Lower lobe of right lung (tissue), 2 donors: Measurements from ENCODE around the gene DGKI. TPM values are rescaled to one million over a fixed set of nuclear protein-coding genes. Genes with fewer than 3 reads are reported as not detected.

Experiments used
- ATAC-seq, 2 donors: fragments of 200-7000 bp; cut with Tn5 transposase; one replicate each; pipeline ENCODE4 v1.9.1; 2020 to 2022; ENCODE audit warnings: mild to moderate bottlenecking in 2 of 2, moderate library complexity in 2 of 2
- DNase-seq: peaks from one replicate; pipeline ENCODE4 v3.0.0-alpha.2; 2020
- H3K27ac ChIP-seq: fragments of 200-600 bp; one replicate; pipeline ENCODE4 v1.8.0; 2022
- H3K27me3 ChIP-seq: fragments of 200-600 bp; one replicate; pipeline ENCODE4 v1.8.0; 2022; ENCODE audit warnings: low read depth
- H3K36me3 ChIP-seq: fragments of 200-600 bp; one replicate; pipeline ENCODE4 v1.8.0; 2022; ENCODE audit warnings: mild to moderate bottlenecking
- H3K4me1 ChIP-seq: fragments of 200-600 bp; one replicate; pipeline ENCODE4 v1.8.0; 2022
- H3K4me3 ChIP-seq: fragments of 200-600 bp; one replicate; pipeline ENCODE4 v1.8.0; 2022; ENCODE audit warnings: mild to moderate bottlenecking
- H3K9me3 ChIP-seq: fragments of 200-600 bp; one replicate; pipeline ENCODE4 v1.8.0; 2022
- CTCF ChIP-seq: fragments of 200-600 bp; IDR thresholded peaks from one replicate; pipeline ENCODE4 v1.8.0; 2022; ENCODE audit warnings: antibody characterized with exemption, mild to moderate bottlenecking
- intact Hi-C: fragments of 100-400 bp; cut with DNase I; formaldehyde crosslinking; loops from one replicate; pipeline ENCODE4 v1.11.0; 2022
- total RNA-seq: library from RNA; stranded (reverse); fragmentation: NEBNext Ultra II Directional; extraction: Animal tissue kit (Norgen Biotek cat#: 25700); gene quantifications from one replicate; pipeline ENCODE4 v1.2.1, GENCODE V29; 2021
- donor health status: DM: no; HTN: yes; CAD: no; lungs with severe emphysema.

The DGKI gene
- total RNA-seq, 1 donor from 2014 or later: 0.09 TPM

- H3K9me3 ChIP-seq: peaks cover 9% of the 10 kb centered on the region
- intact Hi-C loops: no loop called here
- TF ChIP-seq CTCF: no peak
- no peak overlapping the region for H3K27ac ChIP-seq
- DNase-seq (no peak), ATAC-seq (no peak)
- no peaks in the 10 kb centered on the region for H3K27me3 ChIP-seq
- H3K36me3 ChIP-seq: no peaks in the 10 kb centered on the region
- no peaks in the 10 kb centered on the region for H3K4me1 ChIP-seq
- H3K4me3 ChIP-seq: no peak overlapping the region
Observed at GRCh38 chr7:137363683-137364082, 483.1 kb downstream of the DGKI start.

- H3K27me3 ChIP-seq: no peaks in the 10 kb centered on the region
- DNase-seq (no peak), ATAC-seq (no peak)
- no peaks in the 10 kb centered on the region for H3K36me3 ChIP-seq
- H3K4me1 ChIP-seq: no peaks in the 10 kb centered on the region
- no peak for TF ChIP-seq CTCF
- no peak overlapping the region for H3K4me3 ChIP-seq
- peaks cover 9% of the 10 kb centered on the region for H3K9me3 ChIP-seq
- H3K27ac ChIP-seq: no peak overlapping the region
- intact Hi-C loops: no loop called here
Observed at GRCh38 chr7:137360087-137360679, 486.6 kb downstream of the DGKI start.

GRCh38 chr7:137354961-137355360 is 491.8 kb downstream of the DGKI start:
- intact Hi-C loops: no loop called here
- H3K4me1 ChIP-seq: no peaks in the 10 kb centered on the region
- H3K9me3 ChIP-seq: no peaks in the 10 kb centered on the region
- no peak overlapping the region for H3K4me3 ChIP-seq
- no peaks in the 10 kb centered on the region for H3K36me3 ChIP-seq
- DNase-seq: no peak
- H3K27me3 ChIP-seq: no peaks in the 10 kb centered on the region
- ATAC-seq: no peak
- no peak overlapping the region for H3K27ac ChIP-seq
- no peak for TF ChIP-seq CTCF

GRCh38 chr7:137354396-137354795 is 492.4 kb downstream of the DGKI start:
- DNase-seq: no peak
- no peaks in the 10 kb centered on the region for H3K4me1 ChIP-seq
- intact Hi-C loops: no loop called here
- no peak overlapping the region for H3K27ac ChIP-seq
- no peak for ATAC-seq
- no peaks in the 10 kb centered on the region for H3K9me3 ChIP-seq
- no peaks in the 10 kb centered on the region for H3K27me3 ChIP-seq
- no peaks in the 10 kb centered on the region for H3K36me3 ChIP-seq
- no peak overlapping the region for H3K4me3 ChIP-seq
- TF ChIP-seq CTCF: no peak

- no peaks in the 10 kb centered on the region for H3K36me3 ChIP-seq
- H3K4me3 ChIP-seq: no peak overlapping the region
- H3K27me3 ChIP-seq: no peaks in the 10 kb centered on the region
- no peak for TF ChIP-seq CTCF
- no peaks in the 10 kb centered on the region for H3K4me1 ChIP-seq
- DNase-seq (no peak), ATAC-seq (no peak)
- no peaks in the 10 kb centered on the region for H3K9me3 ChIP-seq
- intact Hi-C loops: no loop called here
- H3K27ac ChIP-seq: no peak overlapping the region
Observed at GRCh38 chr7:137351941-137352340, 494.8 kb downstream of the DGKI start.
